GM21786 (cell line): ENCODE measurements around the gene CSF3.
"Not testable (repeated sequence)": the region's sequence is repeated elsewhere in the genome, so short reads cannot be mapped to it uniquely, and the experiment has no call there.

Experiments
- ATAC-seq: cut with Tn5 transposase; IDR thresholded peaks from one replicate; pipeline ENCODE4 v1.9.1; 2021; ENCODE audit not compliant: unreplicated experiment

The CSF3 gene

DNA sequence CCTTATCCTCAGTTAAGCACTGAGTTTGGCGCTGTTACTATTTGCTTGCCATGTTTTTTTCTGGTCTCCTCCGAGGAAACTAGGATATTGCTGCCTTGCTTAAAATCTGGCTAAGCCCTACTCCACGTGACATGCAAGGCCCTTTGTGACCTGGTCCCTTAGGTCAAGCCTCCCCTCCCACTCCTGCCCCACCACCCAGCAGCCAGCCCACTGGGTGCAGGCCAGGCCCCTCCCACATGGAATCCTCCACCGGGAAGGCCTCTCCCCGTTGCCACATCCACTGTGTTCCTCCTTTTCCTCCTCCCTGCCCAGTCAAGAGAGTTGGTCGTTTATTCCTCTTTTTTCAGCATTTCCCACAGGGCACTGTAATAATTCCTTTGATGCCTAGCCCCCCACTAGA, 18.4 kb upstream of the CSF3 start:
- ATAC-seq: no peak

DNA sequence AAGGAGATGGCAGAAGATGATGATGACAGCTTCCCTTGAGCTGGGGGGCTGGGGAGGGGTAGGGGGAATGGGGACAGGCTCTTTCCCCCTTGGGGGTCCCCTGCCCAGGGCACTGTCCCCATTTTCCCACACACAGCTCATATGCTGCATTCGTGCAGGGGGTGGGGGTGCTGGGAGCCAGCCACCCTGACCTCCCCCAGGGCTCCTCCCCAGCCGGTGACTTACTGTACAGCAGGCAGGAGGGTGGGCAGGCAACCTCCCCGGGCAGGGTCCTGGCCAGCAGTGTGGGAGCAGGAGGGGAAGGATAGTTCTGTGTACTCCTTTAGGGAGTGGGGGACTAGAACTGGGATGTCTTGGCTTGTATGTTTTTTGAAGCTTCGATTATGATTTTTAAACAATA, 17.7 kb upstream of the CSF3 start:
- no peak for ATAC-seq

DNA sequence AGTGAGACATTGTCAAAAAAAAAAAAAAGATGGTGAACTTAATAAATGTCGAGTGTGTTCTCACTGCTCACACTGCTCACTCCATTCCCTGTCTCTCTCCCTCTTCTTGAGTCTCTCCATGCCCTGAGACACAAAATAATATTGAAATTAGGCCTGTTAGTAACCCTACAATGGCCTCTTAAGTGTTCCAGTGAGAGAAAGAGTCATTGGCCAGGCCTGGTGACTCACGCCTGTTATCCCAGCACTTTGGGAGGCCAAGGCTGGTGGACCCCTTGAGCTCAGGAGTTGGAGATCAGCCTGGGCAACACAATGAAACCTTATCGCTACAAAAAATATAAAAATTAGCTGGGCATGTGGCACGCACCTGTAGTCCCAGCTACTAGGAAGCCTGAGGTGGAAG, 16.2 kb upstream of the CSF3 start:
- no peak for ATAC-seq

DNA sequence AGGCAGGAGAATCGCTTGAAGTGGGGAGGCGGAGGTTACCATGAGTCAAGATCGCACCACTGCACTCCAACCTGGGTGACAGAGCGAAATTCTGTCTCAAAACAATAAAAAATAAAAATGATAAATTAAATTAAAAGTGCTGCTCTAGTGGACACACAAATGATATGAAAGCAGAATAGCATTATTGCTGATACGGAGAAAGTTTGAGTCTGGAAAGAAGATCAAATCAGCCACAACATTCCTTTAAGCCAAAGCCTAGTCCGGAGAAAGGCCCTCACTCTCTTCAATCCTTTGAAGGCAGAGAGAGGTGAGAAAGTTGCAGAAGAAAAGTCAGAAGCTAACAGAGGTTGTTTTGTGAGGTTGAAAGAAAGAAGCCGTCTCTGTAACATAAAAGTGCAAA, 15.1 kb upstream of the CSF3 start:
- ATAC-seq: no peak

DNA sequence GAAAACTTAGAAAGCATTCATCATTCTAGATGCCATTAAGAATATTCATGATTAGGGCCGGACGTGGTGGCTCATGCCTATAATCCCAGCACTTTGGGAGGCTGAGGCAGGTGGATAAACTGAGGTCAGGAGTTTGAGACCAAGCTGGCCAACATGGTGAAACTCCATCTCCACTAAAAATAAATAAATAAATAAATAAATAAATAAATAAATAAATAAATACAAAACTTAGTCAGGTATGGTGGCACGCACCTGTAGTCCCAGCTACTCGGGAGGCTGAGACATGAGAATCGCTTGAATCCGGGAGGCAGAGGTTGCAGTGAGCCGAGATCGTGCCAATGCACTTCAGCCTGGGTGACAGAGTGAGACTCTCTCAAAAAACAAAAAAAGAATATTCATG, 13.9 kb upstream of the CSF3 start:
- not testable (repeated sequence) for ATAC-seq

DNA sequence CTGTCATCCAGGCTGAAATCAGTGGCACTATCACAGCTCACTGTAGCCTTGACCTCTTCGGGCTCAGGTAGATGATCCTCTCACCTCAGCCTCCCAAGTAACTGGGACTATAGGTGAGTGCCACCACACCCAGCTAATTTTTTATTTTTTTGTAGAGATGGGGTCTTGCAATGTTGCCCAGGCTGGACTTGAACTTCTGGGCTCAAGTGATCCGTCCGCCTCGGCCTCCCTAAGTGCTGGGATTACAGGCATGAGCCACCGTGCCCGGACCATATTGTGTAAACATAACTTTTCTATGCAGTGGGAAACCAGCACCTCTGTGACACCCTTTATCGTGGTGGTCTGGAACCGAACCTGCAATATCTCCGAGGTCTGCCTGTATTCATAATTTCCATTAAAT, 11.2 kb upstream of the CSF3 start:
- no peak for ATAC-seq

DNA sequence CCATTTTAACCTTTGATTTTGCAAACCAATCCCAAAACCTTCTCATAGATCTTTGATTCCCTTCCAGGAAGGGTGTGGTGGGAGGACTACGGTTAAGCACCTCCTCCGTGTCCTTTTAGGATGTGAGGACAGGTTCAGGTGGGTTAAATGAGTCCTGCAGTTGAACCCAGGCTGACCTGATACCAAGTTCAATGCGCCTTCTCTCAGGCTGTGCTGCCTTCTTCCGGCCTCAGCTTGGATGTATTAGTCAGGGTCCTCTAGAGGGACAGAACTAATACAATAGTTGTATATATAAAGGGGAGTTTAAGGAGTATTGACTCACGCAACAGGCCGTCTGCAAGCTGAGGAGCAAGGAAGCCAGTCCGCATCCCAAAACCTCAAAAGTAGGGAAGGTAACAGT, 10.5 kb upstream of the CSF3 start:
- ATAC-seq: no peak

DNA sequence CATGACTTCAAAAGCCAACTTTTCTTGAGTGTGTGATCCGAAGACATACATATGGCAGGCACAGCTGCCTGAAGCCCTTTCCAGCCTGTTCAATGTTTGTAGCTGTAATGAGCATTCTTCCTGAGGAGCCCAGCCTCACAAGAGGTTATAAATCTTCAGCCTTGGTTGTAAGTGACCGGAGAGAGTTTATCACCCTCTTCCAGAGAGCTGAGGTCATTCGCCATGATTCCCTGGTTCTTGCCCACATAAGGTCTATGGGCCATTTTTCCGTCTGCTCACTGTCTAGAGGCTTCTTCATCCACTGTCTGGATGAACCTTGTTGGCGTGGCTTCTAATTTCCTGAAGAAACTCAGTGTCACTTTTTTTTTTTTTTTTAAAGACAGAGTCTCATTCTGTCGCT, 9.7 kb upstream of the CSF3 start:
- ATAC-seq: no peak

DNA sequence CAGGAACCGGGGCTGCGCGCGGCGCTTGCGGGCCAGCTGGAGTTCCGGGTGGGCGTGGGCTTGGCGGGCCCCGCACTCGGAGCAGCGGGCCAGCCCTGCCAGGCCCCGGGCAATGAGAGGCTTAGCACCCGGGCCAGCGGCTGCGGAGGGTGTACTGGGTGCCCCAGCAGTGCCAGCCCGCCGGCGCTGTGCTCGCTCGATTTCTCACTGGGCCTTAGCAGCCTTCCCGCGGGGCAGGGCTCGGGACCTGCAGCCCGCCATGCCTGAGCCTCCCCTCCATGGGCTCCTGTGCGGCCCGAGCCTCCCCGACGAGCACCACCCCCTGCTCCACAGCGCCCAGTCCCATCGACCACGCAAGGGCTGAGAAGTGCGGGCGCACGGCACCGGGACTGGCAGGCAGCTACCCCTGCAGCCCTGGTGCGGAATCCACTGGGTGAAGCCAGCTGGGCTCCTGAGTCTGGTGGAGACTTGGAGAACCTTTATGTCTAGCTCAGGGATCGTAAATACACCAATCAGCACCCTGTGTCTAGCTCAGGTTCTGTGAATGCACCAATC, 4.2 kb upstream of the CSF3 start:
- ATAC-seq: not testable (repeated sequence)

DNA sequence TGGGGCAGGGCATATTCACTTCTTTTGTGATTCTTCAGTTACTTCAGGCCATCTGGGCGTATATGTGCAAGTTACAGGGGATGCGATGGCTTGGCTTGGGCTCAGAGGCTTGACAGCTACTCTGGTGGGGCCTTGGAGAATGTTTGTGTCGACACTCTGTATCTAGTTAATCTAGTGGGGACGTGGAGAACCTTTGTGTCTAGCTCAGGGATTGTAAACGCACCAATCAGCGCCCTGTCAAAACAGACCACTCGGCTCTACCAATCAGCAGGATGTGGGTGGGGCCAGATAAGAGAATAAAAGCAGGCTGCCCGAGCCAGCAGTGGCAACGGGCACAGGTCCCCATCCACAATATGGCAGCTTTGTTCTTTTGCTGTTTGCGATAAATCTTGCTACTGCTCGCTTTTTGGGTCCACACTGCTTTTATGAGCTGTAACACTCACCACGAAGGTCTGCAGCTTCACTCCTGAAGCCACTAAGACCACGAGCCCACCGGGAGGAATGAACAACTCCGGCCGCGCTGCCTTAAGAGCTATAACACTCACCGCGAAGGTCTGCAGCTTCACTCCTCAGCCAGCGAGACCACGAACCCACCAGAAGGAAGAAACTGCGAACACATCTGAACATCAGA, 3.1 kb upstream of the CSF3 start:
- not testable (repeated sequence) for ATAC-seq

DNA sequence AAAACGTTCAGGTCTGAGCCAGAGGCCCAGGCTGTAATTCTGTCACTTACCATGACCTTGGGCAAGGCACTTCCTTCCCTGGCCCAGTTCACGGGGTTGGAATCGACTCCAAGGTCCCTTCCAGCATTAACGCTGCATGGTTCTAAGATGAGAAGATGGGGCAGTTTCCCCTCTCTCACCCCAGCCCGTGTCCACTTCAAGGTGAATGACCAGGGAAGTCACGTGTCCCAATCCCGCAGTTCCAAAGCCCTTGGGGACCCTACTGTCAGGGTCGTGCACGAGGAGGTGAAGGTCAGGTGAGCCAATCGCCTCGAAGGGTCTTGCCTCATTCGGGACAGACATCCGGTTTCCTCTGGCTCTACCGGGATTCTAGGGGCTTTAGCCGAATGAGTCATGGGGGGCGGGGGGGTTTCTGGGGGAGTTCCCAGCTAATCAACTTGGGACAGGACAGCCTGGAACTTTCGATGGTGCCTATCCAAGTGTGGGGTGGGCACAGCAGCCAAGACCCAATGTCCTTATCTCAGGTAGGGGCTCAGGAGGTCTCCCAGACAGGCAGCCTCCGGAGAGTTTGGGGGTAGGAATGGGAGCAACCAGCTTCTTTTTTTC, 762 bp upstream of the CSF3 start:
- no peak for ATAC-seq

DNA sequence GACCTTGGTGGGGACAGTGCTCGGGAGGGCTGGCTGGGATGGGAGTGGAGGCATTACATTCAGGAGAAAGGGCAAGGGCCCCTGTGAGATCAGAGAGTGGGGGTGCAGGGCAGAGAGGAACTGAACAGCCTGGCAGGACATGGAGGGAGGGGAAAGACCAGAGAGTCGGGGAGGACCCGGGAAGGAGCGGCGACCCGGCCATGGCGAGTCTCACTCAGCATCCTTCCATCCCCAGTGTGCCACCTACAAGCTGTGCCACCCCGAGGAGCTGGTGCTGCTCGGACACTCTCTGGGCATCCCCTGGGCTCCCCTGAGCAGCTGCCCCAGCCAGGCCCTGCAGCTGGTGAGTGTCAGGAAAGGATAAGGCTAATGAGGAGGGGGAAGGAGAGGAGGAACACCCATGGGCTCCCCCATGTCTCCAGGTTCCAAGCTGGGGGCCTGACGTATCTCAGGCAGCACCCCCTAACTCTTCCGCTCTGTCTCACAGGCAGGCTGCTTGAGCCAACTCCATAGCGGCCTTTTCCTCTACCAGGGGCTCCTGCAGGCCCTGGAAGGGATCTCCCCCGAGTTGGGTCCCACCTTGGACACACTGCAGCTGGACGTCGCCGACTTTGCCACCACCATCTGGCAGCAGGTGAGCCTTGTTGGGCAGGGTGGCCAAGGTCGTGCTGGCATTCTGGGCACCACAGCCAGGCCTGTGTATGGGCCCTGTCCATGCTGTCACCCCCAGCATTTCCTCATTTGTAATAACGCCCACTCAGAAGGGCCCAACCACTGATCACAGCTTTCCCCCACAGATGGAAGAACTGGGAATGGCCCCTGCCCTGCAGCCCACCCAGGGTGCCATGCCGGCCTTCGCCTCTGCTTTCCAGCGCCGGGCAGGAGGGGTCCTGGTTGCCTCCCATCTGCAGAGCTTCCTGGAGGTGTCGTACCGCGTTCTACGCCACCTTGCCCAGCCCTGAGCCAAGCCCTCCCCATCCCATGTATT, 1.1 kb downstream of the CSF3 start:
- no peak for ATAC-seq

DNA sequence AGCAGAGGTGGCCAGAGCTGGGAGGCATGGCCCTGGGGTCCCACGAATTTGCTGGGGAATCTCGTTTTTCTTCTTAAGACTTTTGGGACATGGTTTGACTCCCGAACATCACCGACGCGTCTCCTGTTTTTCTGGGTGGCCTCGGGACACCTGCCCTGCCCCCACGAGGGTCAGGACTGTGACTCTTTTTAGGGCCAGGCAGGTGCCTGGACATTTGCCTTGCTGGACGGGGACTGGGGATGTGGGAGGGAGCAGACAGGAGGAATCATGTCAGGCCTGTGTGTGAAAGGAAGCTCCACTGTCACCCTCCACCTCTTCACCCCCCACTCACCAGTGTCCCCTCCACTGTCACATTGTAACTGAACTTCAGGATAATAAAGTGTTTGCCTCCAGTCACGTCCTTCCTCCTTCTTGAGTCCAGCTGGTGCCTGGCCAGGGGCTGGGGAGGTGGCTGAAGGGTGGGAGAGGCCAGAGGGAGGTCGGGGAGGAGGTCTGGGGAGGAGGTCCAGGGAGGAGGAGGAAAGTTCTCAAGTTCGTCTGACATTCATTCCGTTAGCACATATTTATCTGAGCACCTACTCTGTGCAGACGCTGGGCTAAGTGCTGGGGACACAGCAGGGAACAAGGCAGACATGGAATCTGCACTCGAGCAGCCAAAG, 2.3 kb downstream of the CSF3 start:
- no peak for ATAC-seq

DNA sequence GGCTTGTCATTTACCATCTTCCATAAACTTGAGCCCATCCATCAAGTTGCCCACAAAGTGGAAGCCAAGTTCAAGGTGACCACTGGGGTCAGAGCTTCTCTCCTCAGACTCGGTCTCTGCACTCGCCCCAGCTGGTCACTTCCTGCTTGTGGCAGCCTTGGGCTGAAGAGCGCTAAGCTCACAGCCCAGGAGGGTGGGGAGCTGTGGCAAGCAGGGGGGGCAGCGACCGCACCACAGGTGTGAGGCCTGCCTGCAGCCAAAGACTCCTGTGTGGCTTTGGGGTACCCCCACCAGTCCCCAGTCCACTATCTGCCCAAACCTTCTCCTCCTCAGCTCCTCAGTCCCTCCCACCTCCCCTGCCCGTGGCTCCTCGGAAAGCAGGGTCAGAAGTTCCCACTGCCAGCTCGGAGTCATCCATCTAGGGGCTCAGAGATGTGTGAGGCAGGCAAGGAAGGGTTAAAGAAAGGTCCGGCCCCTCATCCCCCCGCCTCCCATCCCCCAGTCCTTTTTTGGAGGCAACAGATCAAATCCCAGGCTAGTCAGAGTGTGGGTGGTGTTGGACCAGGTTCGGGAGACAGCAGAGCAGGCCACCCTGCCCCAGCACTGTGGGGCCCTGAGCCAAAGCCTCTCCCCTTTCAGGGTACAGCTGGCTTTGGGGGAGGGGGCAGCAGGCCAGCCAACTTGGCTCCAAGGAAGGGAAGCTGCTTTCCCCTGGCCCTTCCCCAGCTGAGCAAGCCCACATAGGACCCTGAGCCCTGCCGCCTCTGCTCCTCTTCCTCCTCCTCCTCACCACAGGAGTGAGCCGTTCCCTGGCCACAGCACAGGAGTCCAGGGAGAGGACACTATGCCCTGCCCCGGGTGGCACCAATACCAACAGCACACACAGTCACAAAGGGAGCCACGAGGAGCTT, 3.2 kb downstream of the CSF3 start:
- no peak for ATAC-seq

DNA sequence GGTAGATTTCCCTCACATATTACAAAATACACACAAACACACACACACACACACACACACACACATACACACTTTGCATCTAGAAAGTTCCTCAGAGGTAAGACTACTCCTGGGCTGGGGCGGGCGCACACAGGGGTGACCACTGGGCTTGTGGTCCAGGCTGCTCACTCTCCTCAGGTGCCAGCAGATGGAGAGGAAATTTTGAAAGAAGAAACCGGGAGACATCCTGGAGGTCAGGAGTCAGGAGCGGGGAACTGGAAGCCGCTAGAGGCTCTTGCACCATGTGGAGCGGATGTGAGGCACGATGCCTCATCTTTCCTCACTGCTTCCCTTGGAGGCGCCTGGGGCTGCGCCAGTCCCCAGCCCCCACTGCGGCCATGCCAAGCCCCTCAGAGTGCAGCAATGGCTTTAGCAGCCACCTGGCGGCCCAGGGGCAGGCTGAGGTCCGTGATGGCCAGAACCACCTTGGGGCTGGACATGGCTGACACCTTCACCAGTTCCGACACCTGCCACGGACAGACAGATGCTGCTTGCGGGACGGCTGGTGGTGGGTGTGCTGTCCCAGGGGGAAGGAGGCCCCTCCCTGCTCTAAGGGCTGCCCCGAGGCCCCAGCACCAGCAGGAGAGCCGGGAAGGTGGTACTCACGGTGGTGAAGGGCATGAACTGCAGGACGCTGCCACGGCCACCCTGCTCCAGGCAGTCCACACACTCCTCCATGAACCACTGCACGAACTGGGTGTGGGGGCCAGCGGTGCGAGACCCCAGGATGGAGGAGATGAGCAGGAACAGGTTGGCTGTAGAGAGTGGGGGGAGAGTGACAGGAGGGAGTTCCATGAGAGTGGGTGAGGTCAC, 4.1 kb downstream of the CSF3 start:
- no peak for ATAC-seq

DNA sequence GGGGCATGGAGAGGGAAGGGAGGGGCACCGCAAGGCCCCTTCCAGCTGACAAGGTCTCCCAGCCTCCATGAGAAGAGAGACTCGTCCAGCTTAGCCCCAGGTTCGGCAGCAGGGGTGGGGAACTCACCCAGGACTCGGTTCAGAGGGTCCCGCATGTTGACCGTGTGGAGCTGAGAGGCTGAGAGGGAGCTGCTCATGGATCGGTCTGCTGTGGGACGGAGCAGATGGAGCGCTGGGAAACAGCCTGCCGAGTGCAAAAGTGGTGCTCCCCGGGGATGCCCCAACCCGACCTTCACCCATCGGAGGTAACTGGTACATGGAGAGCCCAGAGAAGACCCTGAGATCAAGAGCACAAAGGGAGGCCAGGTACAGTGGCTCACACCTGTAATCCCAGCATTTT, 4.9 kb downstream of the CSF3 start:
- ATAC-seq: no peak

DNA sequence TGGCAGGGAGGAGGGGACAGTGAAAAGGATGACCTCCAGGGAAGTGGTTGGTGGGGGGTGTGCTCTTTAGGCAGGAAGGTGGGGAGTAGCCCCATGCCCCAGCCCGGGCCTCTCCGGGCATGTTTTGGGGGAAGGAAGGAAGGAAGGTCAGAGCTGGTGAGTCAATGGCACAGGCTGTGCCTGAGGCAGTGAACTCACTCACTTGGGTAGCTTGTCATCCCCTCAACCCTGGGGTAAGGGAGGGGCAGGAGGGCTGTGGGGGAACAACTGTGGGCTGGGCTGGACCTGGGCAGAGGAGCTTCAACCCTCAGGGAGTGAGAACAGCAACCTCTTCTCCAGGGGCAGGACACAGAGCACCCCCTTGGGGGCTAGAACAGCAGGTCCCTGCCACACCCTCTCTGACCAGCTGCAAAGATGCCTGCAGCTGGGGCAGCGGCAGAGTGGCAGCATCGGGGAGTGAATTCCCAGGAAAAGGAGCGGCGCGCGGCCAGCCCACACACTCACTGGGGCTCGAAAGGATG, 6.3 kb downstream of the CSF3 start:
- no peak for ATAC-seq

DNA sequence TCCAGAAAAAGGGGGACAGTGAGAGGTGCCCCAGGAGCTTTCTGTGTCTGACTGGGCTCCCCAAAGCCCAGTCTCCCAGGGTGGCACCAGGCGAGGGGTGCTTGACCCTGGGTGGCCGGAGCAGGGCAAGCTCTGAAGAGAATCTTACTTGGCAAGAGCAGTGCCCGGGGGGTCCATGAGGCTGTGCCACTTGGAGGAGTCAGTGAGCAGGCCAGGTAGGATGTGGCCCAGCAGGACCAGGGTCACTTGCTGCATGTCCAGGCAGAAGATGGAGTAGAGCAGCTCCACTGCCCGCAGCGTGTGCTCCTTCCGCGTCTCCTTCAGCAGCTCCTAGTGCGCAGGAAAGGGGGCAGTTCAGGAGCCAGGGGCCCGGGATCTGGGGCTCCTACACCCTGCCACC, 7.3 kb downstream of the CSF3 start:
- ATAC-seq: no peak

DNA sequence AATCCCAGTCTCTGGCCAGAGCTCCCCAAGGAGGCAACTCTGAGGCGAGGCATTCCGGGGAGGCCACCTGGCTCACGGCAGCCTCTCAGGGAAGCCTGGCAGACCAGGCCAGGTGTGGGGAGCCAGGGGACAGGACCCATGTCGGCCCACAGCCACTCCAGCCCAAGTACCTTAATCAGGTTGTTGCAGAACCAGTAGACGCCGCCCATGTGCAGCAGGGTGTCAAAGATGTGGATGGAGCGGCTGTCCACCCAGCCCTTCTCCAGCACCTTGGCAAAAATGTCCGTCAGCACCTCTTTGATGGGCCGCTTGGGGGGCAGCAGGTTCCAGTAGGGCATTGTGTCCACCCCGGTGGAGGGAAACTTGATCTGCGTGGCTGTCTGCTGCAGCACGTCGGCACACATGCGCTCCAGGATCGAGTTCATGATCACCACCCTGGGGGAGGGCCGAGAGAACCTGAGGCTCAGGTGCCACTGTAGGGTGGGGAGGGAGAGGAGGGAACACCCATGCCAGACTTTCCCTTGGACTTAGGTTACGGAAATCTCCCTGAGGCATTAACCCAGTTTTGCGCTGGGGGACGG, 7.8 kb downstream of the CSF3 start:
- no peak for ATAC-seq
